GDM1 (cell line): ENCODE data around the gene ACSS1.

Experiments used
- DNase-seq: peaks from one replicate; lab custom pipeline; 2025; lab: John Stamatoyannopoulos, UW

The ACSS1 gene

DNA sequence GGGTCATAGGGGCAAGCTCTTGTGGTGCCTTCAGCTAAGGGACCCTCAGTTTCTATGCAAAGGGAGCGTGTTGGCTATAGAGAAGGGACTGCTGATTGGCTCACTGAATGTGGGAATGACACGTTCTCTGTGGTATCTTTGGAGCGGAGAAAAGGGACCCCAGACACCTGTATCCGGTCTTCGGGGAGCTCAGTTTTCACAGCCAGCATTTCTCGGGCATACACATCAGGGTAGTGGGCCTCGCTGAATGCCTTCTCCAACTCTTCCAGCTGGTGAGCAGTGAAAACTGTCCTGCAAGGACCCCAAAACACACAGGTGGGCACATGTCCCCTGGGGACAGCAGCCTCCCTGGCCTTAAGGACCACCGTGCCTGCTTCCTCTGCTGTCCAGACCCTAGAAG lies 20.7 kb upstream of the ACSS1 start:
- no peak for DNase-seq

DNA sequence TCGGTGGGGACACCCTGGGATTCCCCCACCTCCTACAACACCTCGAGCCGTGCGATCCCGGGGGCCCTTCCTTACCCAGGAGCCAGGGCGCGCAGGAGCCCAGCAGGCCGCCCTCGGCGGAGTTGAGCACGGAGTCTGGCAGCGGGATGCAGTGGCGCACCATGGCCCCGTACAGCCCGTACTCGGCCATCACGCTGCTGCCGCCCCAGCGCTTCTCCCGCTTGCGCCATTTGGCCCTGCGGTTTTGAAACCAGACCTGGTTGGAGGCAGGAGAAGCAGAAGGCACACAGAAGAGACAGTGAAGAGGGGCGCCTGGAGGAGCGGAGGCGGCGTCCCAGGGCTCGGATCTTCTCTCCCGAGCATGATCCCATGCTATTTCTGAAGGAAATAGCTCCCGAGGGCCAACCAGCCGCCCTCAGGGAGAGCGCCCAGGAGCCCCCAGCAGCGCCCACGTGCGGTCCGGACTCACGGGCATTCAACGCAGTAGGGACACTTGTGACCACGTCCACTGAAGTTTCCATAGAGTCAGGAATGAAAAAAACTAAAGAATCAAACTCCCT lies 19.8 kb upstream of the ACSS1 start:
- no peak for DNase-seq

DNA sequence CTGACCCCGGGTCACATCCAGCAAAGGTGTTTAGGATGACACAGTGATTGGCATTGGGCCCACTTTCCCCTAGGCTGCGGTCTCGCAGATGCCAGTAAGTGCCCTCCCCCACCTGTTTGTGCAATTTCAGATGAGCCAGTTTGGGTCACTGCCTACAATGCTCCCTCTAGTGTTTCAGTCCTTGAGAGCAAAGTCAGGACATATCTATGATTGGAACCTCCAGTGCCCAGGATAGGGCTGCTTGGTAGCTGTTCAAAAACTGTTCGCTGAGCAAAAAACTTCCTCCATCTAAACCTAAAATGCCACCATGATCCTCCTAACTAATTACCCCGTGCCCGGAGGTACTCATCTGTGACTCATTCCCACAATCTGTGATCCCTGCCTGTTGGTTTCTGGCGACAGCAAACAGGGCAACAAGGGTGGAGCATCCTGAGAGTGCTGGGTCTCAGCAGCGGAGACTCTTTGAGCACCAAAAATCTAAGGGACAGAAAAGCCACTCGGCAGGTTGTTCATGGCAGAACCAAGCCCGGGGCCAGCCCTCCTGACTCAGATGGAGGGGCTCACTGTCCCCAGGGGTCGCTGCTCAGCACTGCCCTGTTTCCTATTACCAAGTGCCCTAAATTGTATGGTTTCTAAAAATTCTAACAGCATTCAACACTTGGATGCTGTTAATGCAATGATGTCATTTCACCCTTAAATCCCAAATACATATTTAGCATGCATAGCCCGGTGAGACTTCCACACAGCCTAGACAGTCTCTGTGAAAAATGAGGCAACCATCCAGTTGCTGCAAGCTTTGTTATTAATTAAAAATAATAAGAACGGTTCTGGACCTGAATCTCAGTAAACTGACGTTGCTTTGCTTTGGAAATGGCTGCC lies 19.0 kb upstream of the ACSS1 start:
- DNase-seq = no peak

DNA sequence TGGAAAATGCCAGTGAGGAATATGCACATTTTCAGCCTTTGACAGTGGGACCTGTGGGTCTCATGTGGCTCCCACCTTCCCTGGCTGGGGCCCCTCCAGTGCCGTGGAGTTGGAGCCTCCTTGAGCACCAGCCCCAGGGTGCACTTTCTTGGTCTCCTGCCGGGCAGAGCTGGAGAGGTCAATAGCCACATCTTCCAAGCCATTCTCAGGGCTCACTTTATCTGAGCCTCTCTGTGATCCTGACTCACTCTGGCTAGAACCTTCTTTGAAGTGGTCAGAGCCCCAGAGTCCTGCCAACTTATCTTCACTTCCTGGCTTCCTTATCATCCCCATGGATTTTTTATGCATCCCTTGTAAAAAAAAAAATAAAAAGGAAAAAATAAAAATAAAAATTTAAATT lies 18.3 kb upstream of the ACSS1 start:
- no peak for DNase-seq

DNA sequence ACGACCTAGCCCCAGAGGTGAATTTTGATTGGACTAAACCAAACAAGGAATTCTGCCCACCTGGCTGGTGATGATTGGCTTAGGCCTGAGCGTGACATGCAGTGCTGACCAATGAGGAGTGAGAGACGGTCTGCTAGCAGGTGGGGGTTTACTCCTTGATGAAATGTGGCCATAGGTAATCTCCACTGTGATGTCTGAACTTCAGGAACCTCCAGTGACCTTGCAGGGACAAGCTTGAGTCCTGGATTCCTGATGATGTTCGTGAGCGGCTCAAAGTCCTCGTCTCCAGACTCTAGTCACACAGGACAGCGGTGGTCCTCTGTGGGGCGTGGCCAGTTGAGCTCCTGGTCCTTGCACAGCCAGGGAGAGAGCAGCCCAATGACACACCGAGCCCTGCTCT lies 15.6 kb upstream of the ACSS1 start:
- no peak for DNase-seq

DNA sequence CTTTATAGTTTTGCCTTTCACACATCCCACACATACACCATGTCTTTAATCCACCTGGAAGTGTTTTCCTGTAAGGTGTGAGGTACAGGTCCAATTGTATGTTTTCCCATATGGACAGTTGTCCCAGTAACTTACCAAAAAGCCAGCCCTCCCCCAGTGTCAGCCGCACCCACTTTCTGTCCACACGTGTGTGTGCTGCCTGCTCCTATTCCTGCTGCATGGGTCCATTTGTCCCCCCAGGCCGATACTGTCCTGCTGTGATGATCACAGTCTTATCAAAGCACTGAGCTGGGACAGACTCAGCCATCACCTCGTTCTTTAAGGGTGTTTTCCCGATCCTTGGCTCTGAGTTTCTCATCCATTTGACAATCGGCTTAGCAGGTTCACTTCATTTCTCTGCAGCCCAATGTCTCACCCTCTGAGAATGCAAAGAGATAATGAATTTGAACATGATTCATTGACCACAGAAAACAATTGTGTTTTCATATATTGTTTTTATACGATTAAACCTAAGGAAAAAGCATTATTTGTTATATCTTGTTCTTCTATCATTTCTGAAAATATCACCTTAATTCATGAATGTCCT lies 14.4 kb upstream of the ACSS1 start:
- no peak for DNase-seq

DNA sequence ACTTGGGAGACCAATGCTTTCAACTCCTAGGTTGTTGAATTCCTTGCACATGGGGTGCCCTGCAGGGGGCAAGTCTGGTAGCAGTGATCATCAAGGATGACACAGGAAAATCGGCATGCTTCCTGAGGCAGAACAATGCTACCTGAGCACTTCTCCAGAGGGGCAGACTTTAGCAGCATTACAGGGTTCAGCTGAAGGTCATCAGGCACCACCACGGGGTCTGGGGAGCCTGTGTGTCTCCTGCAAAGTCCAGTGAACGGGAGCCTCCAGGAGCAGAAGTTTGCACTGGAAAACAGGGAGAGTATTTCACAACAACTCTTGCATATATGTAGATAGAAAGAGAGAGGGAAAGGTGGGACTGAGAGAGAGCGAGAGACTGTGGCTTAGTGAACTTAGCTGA lies 13.8 kb upstream of the ACSS1 start:
- no peak for DNase-seq

DNA sequence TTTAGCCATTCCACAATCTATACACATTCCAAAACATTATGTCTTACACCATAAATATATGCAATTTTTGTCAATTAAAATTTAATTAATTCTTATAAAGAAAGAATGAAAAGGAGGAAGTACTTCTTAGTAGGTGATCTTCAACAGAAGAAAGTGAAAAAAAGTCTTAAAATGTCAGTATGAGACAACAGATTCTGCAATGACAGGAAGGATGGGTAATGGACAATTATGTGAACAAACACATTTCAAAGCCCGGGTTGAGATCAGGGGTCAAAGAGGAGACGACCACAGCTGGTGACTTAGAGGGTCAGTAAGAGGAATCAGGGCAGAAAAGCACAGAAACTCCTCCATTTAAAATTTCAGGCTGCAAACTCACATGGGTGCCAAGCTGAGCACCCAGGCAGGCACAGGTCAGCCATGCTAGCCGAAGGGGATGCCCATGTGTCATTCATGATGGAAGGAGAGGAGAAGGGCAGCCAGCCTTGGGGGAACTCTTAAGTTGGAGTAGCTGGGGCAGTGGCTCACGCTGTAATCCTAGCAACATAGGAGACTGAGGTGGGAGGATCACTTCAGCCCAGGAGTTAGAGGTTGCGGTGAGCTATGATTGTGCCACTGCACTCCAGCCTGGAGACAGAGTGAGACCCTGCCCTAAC lies 13.0 kb upstream of the ACSS1 start:
- DNase-seq = no peak

DNA sequence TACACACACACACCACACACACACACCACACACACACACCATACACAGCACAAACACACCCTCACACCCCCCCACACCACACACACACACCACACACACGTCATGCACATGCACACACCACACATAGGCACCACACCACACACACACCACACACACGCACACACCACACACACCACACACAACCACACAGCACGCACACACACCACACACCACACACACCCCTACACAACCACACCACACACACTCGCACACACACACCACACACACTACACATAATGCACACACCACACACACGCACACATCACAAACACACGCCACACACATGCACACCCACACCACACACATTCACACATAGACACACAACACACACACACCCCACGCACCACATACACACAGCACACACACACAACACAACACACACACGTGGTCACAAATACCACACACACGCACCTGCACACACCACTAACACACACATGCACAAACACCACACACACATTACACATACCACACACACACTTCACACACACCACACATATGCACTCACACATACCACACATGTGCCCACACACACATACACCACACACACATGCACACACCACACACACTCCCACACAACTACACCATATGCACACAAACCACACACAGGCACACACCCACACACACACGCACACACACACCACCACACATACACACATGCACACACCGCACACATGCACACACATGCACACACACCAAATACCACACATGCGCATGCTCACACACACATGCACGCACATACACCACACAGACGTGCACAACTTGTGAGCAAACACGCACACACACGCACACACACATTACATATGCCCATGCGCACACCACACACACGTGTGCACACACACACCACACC lies 9.4 kb upstream of the ACSS1 start:
- DNase-seq = no peak

DNA sequence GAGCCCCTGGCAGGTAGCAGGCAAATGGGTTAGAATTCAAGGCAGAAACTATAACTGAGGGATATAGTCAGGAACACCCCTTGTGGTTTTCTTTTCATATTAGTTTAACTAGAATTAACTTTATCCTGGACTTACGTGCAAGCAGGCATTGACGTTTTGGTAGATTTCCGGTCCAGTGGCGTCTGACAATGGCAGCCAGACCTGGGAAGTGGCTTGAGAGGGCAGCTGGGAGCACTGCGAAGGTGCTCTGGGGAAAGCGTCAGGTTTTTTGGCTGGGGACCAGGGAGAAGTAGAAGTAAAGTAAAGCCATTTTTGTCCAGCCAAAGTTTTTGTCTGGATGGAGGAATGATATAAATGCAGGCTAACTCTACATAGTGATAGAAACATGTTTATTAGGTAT lies 8.4 kb upstream of the ACSS1 start:
- no peak for DNase-seq

DNA sequence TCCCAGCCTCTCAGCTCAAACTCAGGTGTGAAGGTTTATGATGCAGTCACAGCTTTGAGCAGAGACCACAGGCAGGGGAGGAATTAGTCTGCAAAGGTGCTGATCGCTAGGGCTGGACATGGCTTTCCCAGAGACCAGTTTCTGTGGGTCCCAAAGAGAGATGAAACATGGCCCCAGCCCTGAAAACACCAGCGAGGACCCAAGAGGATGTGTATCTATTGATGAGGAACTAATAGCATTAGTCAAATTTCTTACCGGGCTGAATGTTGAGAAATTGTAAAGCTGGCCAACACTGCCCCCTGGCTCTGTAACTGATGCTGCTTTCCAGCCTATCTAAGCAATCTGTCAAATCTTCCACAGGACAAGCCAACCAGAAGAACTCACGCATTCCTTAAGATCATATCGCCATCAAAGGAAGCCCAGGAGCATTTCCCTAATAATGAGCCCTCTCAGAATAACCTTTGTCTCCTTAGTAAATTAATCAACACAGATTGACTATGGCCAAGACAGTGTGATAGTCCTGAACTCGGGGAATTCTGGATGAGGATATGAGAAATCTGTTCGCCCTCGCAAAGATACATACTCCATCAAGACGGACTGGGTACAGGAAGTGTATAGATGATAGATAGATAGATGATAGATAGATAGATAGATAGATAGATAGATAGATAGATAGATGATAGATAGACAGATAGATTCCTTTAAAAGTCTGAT lies 7.8 kb upstream of the ACSS1 start:
- DNase-seq = peak; percentile 42

DNA sequence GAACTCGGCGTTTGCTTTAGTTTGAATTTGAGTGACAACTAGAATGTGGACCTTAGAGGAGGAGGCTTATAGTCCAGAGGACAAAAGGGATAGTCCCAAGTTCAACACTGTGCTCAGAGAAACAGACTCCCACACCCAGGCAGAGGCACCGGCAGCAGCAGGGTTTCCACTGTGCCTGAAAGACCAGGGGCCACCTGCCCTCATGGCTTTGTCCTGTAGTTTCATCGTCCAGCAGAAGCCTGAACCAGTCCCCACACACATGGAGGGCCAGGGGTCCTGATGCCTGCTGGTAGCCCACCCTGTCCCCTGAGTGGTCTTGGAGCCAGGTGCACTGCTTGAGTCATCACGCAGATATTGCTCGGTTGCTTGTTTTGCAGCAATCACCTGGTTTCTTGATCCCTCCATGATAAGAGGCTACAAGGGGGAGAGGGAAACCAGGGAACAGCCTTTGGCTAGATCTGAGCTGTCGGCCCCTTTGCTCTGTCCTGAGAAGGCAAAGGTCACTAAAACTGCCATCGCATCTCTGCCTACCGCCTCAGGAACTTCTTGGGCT lies 7.2 kb upstream of the ACSS1 start:
- DNase-seq = no peak

DNA sequence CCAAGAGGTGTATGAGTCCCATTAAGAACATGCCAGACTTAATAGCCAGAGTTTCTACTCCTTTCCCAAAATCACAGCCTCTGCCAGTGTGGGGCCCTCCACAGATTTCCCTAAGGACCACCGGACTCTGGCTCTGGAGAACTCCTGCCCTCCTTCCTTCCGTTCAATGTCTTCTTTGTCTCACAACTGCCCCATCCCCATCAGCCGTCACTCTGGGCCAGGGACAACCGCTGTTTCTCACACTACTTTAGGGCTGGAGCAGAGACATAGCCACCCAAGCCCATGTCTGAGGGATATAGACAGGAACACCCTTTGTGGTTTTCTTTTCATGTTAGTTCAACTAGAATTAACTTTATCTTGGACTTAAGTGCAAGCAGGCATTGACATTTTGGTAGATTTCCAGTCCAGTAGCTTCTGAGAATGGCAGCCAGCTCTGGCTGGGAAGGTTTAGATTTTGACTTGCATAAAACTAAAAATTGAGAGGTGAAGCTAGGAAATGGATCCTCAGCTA lies 6.7 kb upstream of the ACSS1 start:
- DNase-seq = no peak

DNA sequence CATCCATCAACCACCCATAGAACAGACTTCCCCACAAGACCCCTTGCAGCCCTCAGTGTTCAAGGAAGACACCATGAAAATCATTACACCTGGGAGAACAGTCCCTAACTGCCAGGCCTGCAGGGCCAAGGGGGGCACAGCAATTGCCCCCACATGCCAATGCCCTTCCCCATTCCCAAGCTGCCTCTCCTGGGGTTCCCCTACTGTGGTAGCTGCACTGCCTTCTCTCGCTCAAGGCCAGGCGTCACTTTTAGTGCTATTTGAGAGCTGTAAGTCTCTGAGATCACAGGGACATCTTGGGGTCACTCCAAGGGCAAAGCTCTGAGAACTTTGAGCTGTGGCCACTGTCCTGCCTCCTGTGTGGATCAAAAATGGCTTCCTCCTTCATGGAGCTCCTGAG lies 6.0 kb upstream of the ACSS1 start:
- DNase-seq = no peak

DNA sequence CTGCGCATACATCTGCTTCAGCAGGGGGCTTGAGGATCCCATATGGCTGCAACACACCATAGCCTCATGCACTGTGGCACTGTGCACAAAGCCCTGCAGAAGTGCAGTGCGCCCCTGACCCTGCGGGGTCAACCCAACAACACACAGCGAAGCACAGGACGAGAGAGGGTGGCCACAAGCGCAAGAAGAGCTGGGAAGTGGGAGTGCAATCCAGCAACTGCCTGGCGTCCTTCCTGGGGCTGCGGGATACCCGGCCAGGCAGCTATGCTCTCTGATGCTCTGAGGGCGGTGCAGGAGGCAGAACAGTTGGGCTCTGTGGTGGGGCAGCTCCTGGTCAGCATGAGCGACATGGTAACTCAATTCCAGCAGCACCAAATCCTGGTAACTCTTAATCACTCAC lies 5.6 kb upstream of the ACSS1 start:
- no peak for DNase-seq

DNA sequence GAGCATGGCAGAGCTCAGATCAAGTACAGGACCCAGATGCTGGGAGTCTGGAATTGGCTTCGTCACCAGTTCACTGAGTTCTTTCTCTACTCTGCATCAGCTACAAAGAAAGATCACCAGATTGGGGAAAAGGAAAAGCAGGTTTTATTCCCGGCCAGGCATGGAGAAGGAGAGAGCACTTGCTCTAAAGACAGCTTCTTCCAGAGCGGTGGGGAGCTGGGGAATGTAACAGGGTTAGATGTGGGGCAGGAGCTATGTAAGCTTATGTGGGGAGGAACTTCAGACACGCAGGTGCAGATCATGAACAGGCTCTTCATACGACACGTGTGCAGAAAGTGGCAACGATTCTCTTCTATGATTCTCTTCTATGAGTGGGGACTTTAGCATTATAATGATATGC lies 4.9 kb upstream of the ACSS1 start:
- DNase-seq = no peak

DNA sequence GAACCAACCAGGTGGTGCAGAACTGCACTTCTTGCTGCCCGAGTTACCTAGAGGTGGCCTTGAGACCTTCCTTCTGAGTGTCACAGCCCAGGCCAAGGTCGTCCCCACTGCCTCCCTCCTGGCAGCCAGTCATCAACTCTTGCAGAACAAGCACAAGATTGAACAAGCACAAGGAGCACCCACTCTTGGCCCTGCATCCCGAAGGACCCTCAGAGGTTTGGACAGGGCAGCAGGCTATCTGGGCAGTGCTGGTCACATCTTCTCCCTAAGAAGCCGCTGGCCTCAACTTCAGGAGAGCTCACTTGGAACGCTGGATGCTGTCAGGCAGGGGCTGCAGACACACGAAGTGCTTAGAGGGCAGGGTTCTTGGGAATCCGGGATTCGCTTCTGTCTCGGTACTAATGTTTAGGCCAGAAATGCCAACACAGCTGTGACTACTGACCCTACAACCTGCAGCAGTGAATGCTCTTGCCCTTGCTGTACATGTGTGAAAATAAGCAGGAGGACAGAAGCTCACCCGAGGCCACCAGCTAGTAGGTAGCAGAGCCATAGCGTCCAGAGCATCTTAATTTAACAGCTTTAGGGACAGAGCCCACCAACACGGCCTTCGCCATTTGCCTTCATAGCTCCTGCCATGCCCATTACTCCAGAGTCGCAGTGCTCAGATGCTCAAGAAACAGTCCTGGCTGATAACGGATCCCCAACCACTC lies 4.0 kb upstream of the ACSS1 start:
- DNase-seq = no peak

DNA sequence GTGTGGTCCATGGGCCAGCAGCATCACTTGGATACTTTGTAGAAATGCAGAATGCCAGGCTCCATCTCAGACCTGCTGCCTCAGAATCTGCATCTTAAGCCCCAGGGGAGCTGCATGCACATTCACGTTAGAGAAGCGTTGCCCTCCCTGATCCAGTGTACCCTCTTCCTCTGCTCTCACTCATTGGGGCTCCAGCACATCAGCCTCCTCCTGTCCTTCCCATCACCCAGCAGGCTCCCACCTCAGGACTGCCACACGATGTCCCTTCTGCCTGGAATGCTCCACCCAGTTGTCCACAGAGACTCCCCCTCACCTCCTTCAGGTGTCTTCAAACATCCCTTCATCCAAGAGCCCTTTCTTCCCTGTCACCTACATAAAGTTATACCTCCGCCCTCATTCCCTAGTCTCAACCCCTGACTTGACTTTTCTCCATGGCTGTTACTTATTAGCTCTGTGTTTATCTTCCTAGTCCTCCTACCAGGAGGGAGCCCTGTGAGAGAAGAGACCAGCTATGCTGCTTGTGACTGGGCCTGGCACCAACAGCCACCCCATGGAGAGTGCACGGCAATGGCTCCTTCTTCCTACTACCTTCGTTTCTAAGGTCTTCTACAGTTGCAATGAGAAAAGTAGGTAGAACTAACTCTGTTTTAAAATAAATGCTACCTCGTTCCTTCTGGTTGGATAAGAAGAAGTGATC lies 3.3 kb upstream of the ACSS1 start:
- DNase-seq = no peak

DNA sequence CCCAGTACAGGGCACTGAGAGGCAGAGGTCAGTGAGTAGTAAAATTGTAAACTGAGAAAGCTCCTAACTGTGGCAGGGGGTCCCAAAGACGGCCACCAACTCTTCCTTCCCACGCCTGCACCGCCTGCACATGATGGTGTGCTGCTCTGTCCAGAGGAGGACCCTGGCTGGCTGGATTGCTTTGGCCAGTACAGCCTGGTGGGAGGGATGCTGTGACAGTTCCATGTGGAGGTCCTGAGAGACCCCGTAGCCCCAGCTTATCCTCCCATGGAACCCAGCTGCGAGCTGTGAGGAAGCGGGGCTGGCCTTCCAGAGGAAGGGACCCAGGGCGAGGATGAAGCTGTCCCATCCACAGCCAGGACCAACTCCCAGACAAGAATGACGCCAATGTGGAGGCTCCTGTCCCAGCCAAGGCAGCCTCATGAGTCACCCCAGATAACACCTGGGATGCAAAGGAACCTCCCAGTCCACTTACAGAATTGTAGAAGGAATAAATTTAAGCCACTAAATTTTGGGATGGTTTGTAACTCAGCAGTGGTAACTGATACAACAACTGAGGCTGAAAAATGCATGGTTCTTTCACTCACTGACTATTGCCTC lies 2.0 kb upstream of the ACSS1 start:
- no peak for DNase-seq
